SU-DHL-6 (cell line): ENCODE measurements around the gene UBAP1.

Experiments used
- CTCF ChIP-seq: fragments of 200-600 bp; sonication (generic); IDR thresholded peaks from one replicate; pipeline ENCODE4 v1.5.1; 2017; ENCODE audit warnings: antibody characterized with exemption, mild to moderate bottlenecking, low read length, moderate library complexity; ENCODE audit not compliant: insufficient read depth, poor library complexity, severe bottlenecking
- EZH2phosphoT487 ChIP-seq: fragments of 200-600 bp; sonication (generic), shearing (Covaris generic); conservative IDR thresholded peaks from 2 replicates; pipeline ENCODE4 v1.6.1; 2018; ENCODE audit warnings: mild to moderate bottlenecking, antibody characterized with exemption, low read length, moderate library complexity, mixed read lengths

DNA sequence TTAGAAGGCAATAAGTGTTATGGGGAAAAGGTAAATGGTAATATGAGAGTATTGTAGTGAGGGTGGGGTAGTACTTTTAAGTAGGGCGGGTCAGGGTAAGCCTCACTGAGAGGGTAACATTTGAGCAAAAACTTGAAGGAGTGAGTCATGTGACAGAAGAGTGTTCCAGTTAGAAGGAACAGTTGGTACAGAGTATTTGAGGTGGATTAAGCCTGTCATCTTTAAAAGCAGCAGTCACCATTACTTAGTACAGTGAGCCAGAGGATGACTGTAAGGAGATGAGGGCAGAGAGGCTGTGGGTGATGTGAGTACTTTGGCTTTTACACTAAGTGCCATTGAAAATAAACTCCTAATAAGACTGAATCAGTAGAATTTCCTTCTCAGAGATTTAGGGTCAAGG, 54.8 kb downstream of the UBAP1 start:
- TF ChIP-seq CTCF (no peak), EZH2phosphoT487 (no peak)
